GM23338 (cell line): ENCODE data around the gene SFT2D3.

Source experiments
- CREB1 ChIP-seq: fragments of 250-450 bp; sonication (Bioruptor Pico); IDR thresholded peaks from 2 replicates; pipeline ENCODE4 v1.5.0; 2020; ENCODE audit warnings: low read depth, mild to moderate bottlenecking, moderate library complexity
- EZH2 ChIP-seq: fragments of 200-600 bp; sonication (generic); IDR thresholded peaks from one replicate; pipeline ENCODE4 v1.8.0; 2017; ENCODE audit warnings: antibody characterized with exemption, mild to moderate bottlenecking, low read depth; ENCODE audit not compliant: unreplicated experiment
- EZH2phosphoT487 ChIP-seq: fragments of 200-600 bp; sonication (generic); IDR thresholded peaks from one replicate; pipeline ENCODE4 v1.8.1; 2018; ENCODE audit warnings: antibody characterized with exemption; ENCODE audit not compliant: unreplicated experiment
- JUNB ChIP-seq: IDR thresholded peaks from one replicate; pipeline ENCODE4 v1.6.1; 2016; ENCODE audit warnings: antibody characterized with exemption; ENCODE audit not compliant: unreplicated experiment
- POLR2AphosphoS5 ChIP-seq: IDR thresholded peaks from 2 replicates; pipeline ENCODE4 v1.6.1; 2016; ENCODE audit warnings: antibody characterized with exemption, low read depth
- TF ChIP-seq, protein P1 (sequence below), 2 experiments: fragments of 200-600 bp in 1 of 2; sonication (generic) in 1 of 2; conservative IDR thresholded peaks; 2 replicates each; pipeline versions ENCODE4 v1.5.1 to v1.6.1; 2016 to 2017; ENCODE audit warnings: antibody characterized with exemption in 2 of 2, low read depth in 2 of 2, mild to moderate bottlenecking in 2 of 2, moderate library complexity in 1 of 2
- TF ChIP-seq, protein P2 (sequence below): fragments of 250-450 bp; sonication (Bioruptor Pico); IDR thresholded peaks from 2 replicates; pipeline ENCODE4 v1.5.0; 2020; ENCODE audit warnings: mild to moderate bottlenecking, moderate library complexity
- TF ChIP-seq, protein P3 (sequence below): IDR thresholded peaks from one replicate; pipeline ENCODE4 v1.6.1; 2018; ENCODE audit warnings: antibody characterized with exemption; ENCODE audit not compliant: unreplicated experiment

DNA sequence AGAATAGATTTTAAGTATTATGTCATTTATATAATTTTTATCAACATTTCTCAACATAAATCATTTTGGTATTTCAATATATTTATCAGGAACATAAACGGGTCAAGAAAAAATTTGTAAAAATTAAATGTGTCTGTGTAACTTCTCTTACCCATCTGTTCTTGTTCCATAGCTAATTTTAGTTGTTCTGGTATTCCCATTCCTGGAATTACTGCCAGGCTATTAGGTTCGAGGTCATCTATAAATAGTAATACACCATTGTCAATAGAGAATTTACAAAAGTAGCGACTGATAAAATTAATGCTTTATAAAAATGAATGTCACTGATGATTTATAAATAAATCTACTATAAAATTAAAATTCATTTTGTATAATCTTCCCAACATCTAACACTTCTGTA, 21.5 kb downstream of the SFT2D3 start:
- TF ChIP-seq EZH2 (no peak), EZH2phosphoT487 (no peak), POLR2AphosphoS5 (no peak), JUNB (no peak), CREB1 (CRISPR knock-in tag) (no peak)
- TF ChIP-seq, protein P1, sequence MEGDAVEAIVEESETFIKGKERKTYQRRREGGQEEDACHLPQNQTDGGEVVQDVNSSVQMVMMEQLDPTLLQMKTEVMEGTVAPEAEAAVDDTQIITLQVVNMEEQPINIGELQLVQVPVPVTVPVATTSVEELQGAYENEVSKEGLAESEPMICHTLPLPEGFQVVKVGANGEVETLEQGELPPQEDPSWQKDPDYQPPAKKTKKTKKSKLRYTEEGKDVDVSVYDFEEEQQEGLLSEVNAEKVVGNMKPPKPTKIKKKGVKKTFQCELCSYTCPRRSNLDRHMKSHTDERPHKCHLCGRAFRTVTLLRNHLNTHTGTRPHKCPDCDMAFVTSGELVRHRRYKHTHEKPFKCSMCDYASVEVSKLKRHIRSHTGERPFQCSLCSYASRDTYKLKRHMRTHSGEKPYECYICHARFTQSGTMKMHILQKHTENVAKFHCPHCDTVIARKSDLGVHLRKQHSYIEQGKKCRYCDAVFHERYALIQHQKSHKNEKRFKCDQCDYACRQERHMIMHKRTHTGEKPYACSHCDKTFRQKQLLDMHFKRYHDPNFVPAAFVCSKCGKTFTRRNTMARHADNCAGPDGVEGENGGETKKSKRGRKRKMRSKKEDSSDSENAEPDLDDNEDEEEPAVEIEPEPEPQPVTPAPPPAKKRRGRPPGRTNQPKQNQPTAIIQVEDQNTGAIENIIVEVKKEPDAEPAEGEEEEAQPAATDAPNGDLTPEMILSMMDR (conservative IDR thresholded peaks at IDR 0.05; ENCODE audit: low read depth in 2 of 2): no peak
- TF ChIP-seq, protein P2, sequence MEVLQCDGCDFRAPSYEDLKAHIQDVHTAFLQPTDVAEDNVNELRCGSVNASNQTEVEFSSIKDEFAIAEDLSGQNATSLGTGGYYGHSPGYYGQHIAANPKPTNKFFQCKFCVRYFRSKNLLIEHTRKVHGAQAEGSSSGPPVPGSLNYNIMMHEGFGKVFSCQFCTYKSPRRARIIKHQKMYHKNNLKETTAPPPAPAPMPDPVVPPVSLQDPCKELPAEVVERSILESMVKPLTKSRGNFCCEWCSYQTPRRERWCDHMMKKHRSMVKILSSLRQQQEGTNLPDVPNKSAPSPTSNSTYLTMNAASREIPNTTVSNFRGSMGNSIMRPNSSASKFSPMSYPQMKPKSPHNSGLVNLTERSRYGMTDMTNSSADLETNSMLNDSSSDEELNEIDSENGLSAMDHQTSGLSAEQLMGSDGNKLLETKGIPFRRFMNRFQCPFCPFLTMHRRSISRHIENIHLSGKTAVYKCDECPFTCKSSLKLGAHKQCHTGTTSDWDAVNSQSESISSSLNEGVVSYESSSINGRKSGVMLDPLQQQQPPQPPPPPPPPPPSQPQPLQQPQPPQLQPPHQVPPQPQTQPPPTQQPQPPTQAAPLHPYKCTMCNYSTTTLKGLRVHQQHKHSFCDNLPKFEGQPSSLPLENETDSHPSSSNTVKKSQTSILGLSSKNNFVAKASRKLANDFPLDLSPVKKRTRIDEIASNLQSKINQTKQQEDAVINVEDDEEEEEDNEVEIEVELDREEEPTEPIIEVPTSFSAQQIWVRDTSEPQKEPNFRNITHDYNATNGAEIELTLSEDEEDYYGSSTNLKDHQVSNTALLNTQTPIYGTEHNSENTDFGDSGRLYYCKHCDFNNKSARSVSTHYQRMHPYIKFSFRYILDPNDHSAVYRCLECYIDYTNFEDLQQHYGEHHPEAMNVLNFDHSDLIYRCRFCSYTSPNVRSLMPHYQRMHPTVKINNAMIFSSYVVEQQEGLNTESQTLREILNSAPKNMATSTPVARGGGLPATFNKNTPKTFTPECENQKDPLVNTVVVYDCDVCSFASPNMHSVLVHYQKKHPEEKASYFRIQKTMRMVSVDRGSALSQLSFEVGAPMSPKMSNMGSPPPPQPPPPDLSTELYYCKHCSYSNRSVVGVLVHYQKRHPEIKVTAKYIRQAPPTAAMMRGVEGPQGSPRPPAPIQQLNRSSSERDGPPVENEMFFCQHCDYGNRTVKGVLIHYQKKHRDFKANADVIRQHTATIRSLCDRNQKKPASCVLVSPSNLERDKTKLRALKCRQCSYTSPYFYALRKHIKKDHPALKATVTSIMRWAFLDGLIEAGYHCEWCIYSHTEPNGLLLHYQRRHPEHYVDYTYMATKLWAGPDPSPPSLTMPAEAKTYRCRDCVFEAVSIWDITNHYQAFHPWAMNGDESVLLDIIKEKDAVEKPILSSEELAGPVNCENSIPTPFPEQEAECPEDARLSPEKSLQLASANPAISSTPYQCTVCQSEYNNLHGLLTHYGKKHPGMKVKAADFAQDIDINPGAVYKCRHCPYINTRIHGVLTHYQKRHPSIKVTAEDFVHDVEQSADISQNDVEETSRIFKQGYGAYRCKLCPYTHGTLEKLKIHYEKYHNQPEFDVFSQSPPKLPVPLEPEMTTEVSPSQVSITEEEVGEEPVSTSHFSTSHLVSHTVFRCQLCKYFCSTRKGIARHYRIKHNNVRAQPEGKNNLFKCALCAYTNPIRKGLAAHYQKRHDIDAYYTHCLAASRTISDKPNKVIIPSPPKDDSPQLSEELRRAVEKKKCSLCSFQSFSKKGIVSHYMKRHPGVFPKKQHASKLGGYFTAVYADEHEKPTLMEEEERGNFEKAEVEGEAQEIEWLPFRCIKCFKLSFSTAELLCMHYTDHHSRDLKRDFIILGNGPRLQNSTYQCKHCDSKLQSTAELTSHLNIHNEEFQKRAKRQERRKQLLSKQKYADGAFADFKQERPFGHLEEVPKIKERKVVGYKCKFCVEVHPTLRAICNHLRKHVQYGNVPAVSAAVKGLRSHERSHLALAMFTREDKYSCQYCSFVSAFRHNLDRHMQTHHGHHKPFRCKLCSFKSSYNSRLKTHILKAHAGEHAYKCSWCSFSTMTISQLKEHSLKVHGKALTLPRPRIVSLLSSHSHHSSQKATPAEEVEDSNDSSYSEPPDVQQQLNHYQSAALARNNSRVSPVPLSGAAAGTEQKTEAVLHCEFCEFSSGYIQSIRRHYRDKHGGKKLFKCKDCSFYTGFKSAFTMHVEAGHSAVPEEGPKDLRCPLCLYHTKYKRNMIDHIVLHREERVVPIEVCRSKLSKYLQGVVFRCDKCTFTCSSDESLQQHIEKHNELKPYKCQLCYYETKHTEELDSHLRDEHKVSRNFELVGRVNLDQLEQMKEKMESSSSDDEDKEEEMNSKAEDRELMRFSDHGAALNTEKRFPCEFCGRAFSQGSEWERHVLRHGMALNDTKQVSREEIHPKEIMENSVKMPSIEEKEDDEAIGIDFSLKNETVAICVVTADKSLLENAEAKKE (CRISPR knock-in tag): no peak
- TF ChIP-seq, protein P3, sequence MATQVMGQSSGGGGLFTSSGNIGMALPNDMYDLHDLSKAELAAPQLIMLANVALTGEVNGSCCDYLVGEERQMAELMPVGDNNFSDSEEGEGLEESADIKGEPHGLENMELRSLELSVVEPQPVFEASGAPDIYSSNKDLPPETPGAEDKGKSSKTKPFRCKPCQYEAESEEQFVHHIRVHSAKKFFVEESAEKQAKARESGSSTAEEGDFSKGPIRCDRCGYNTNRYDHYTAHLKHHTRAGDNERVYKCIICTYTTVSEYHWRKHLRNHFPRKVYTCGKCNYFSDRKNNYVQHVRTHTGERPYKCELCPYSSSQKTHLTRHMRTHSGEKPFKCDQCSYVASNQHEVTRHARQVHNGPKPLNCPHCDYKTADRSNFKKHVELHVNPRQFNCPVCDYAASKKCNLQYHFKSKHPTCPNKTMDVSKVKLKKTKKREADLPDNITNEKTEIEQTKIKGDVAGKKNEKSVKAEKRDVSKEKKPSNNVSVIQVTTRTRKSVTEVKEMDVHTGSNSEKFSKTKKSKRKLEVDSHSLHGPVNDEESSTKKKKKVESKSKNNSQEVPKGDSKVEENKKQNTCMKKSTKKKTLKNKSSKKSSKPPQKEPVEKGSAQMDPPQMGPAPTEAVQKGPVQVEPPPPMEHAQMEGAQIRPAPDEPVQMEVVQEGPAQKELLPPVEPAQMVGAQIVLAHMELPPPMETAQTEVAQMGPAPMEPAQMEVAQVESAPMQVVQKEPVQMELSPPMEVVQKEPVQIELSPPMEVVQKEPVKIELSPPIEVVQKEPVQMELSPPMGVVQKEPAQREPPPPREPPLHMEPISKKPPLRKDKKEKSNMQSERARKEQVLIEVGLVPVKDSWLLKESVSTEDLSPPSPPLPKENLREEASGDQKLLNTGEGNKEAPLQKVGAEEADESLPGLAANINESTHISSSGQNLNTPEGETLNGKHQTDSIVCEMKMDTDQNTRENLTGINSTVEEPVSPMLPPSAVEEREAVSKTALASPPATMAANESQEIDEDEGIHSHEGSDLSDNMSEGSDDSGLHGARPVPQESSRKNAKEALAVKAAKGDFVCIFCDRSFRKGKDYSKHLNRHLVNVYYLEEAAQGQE: no peak
